ENCODE measurements around the gene SMS.

The SMS gene

GRCh38 chrX:21978346-21978745 is 37.8 kb downstream of the SMS start:
- no peak for DNase-seq (ENCODE audit: low read depth in 2 of 2)

GRCh38 chrX:21982311-21982710 is 41.8 kb downstream of the SMS start:
- DNase-seq (ENCODE audit: low read depth in 2 of 2) = no peak

GRCh38 chrX:21985332-21985777 is 44.8 kb downstream of the SMS start:
- DNase-seq (ENCODE audit: low read depth in 2 of 2) = peak; percentile 27

DNA sequence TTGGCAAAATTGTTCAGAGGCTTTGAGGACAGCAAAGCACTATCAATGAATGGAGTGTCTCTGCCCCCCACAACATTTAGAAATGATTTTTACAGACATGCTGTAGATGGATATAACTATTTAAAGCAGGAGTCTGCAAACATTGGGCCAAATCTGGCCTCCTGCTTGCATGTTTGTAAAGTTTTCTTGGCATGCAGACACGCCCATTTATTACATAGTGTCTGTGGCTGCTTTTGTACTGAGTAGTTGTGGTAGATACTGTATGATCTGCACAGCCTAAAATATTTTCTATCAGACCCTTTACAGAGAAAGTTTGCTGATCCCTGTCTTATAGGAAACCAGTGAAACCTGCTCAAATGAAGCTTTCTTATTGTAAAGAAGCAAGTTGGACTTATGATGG is 46.1 kb downstream of the SMS start:
- no peak for DNase-seq (ENCODE audit: low read depth in 2 of 2)

GRCh38 chrX:21989384-21989783 is 48.9 kb downstream of the SMS start:
- peak in 1 of 2 donors; percentile 11 for DNase-seq (ENCODE audit: low read depth in 2 of 2)

GRCh38 chrX:21990832-21991231 is 50.3 kb downstream of the SMS start:
- no peak for DNase-seq (ENCODE audit: low read depth in 2 of 2)

DNA sequence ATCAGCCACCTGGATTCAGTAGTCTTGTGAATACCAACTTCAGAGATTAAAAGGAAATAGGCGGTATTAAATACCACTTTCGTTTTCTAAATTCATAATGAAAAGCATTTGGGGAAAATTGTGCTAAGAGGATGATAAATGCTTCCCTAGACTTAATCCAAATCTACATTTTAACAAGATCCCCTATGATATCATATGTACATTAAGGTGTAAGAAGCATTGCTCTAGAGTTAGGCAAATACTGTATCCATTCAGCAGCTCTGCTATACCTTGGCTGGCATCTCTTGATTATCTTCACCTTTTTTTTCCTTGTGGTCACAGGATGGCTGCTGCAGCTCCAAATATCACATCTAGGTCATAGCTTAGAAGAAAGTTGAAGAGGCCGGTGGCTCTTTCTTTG is 51.0 kb downstream of the SMS start:
- no peak for DNase-seq (ENCODE audit: low read depth in 2 of 2)

DNA sequence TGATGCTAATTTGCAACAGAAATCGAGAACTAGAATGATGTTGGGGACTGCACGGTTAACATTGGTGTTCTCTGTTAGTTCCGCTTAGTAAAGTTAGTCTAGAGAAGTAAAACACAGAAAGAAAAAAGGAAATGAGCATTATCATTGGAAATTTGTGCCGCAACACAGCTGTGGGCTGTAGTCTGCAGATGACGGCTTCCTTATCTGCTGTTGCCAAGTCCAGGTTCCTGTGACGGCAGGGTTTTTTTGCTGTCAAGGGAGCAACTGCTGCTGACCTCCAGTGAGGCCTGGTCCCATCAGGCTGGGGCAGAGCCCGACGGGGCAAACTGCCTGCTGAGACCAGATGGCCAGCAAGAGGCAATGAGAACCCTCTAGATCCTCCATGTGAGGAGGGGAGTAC is 52.8 kb downstream of the SMS start:
- DNase-seq (ENCODE audit: low read depth in 2 of 2) = no peak

DNA sequence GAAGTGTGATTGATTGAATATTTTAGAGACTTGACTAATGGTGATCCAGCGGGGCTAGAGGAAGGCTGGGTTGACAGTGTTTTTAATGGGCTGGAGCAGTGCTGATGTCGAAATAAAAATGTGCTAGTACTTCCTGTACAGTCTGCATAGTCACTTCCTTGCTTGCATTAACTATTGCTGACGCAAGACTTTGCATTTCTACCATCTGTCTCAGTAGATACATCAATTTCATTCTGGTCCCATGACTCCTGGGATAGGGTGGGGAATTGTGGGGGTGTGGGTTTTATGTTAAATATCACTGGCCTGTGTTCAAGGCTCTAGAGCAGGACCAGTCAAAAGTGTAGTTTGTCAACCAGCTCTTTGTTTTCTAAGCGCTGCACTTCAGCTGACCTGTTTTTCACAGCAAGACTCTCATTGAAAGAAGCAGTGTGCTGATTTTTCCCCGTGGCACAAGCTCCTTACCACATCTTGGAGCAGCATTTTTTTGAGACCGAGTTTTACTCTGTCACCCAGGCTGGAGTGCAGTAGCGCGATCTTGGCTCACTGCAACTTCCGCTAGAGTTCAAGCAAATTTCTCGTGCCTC is 56.5 kb downstream of the SMS start:
- DNase-seq (ENCODE audit: low read depth in 2 of 2) = no peak

GRCh38 chrX:21998037-21998436 is 57.5 kb downstream of the SMS start:
- no peak for DNase-seq (ENCODE audit: low read depth in 2 of 2)

DNA sequence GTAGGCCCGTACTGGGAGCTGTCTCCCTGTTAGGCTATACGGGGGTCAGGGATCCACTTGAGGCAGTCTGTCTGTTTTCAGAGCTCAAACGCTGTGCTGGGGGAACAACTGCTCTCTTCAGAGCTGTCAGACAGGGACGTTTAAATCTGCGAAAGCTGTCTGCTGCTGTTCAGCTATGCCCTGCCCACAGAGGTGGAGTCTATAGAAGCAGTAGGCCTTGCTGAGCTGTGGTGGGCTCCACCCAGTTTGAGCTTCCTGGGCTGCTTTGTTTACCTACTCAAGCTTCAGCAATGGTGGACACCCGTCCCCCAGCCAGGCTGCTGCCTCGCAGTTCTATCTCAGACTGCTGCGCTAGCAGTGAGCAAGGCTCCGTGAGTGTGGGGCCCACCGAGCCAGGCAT is 64.4 kb downstream of the SMS start:
- no peak for DNase-seq (ENCODE audit: low read depth in 2 of 2)

DNA sequence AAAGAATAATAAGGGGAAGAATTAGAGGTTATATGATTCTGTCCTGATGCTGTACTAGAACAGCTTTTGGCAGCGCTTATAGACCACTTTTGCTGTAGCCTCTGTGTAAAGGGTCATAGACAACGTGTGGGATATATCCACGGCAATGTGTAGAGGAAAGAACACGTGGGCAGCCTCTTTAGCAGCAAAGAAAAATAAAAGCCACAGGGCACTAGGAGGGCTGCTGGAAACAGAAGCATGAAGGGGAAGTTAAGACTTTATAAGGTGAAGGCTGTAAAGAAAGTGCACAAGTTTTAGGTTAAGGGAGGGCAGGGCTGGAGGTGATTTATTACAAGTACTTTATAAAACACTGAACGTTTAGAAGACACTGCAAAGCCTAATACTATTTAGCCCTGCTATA is 71.5 kb downstream of the SMS start:
- no peak for DNase-seq (ENCODE audit: low read depth in 2 of 2)

DNA sequence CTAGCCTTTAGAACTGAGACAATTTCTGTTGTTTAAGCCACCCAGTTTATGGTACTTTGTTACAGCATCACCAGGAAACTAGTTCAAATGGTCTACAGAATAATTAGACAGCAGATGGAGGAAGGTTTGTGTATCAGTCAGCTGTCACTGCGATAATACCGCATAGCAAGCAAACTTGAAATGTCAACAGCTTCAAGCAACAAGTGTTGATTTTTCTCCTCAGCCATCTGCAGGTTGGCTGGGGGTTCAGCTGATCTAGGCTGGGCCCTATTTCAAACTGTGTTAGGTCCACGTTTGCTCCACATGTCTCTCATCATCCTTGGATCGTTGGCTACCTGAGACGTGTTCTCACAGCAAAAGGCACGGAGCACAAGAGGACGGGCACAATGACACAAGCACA is 72.4 kb downstream of the SMS start:
- DNase-seq (ENCODE audit: low read depth in 2 of 2) = no peak

DNA sequence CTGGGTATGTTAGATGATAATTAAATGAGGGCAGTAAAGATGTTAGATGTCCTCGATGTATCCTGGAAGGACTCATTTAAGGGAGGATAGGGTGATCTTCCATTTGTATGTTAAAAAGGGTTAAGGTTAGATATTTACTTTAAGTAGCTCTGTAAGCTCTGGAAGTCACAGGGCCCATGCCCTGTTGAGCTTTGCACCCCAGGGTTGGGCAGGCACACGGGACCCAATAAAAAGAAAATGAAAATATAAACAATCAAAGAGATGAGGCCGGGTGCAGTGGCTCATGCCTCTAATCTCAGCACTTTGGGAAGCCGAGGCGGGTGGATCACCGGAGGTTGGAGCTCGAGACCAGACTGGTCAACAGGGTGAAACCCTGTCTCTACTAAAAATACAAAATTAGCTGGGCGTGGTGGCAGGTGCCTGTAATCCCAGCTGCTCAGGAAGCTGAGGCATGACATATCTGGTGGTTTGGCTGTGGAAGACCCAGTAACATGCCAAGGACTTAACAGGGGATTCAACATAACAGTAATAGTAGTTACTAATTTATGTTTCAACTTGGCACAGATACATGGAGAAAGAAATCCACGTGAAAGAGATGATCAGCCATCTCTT is 74.7 kb downstream of the SMS start:
- no peak for DNase-seq (ENCODE audit: low read depth in 2 of 2)

GRCh38 chrX:22021751-22022324 is 81.3 kb downstream of the SMS start:
- DNase-seq (ENCODE audit: low read depth in 2 of 2) = no peak

GRCh38 chrX:22024577-22024976 is 84.1 kb downstream of the SMS start:
- DNase-seq (ENCODE audit: low read depth in 2 of 2) = no peak

- no peak for DNase-seq (ENCODE audit: low read depth in 2 of 2)
Measured at GRCh38 chrX:22025751-22026150, 85.2 kb downstream of the SMS start.

GRCh38 chrX:22026731-22027130 is 86.2 kb downstream of the SMS start:
- DNase-seq (ENCODE audit: low read depth in 2 of 2) = no peak

DNA sequence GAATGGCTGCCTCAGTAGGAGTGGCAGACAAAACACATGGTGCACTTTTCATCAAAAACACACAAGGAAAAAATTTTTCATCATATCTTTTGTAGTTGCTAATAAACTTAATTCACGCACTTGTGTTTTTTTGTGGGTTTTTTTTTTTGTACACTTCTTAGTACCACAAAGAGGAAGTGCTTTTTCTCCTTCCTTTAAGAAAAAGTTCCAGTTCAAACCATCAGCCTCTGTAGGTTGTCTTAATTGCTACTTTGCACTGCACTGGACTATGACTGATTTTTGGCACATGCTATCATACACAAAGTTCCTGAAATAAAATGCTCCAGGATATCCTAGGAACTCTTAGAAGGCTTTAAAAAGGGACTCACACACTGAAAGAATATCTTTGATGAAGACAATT is 91.6 kb downstream of the SMS start, which contains the start of gene PHEX:
Gene PHEX (plus strand): TSS at position 242 of the 400 bp plus-strand sequence. CDS start 681 bp downstream, outside the sequence.
- DNase-seq (ENCODE audit: low read depth in 2 of 2) = no peak

- no peak for DNase-seq (ENCODE audit: low read depth in 2 of 2)
Measured at GRCh38 chrX:22032506-22032905, 92.0 kb downstream of the SMS start.

DNA sequence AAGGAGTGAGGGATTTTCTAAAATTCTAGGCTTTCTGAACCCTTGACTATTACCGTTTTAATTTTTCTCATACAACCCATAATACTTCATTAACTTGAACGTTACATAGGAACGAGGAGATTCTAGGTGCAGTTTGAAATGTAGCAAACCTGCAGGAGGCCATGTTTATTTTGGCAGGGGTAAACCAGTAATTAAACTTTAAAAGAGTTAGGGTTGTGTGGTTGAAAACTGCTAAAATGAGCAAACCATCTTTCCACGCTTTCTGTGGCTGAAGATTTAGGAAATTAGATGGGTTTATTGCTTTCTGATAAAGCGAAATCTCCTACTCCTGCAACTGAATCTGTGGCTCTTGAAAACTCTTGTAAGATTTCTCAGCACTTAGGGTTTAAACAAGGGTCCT is 93.3 kb downstream of the SMS start:
- no peak for DNase-seq (ENCODE audit: low read depth in 2 of 2)

DNA sequence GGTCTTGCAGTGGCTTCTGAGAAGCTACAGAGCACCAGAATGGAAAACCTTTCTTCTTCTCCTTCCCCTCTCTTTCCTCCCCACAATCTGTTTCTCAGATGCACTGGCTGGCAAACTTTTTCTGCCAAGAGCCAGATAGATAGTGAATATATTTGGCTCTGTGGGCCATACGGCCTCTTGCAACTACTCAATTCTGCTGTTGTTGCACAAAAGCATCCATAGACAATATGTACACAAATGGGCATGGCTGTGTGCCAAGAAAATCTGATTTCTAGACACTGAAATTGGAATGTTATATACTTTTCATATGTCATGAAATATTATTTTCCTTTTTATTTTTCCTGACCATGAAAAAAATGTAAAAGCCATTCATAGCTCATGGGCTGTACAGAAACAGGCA is 94.7 kb downstream of the SMS start:
- no peak for DNase-seq (ENCODE audit: low read depth in 2 of 2)

DNA sequence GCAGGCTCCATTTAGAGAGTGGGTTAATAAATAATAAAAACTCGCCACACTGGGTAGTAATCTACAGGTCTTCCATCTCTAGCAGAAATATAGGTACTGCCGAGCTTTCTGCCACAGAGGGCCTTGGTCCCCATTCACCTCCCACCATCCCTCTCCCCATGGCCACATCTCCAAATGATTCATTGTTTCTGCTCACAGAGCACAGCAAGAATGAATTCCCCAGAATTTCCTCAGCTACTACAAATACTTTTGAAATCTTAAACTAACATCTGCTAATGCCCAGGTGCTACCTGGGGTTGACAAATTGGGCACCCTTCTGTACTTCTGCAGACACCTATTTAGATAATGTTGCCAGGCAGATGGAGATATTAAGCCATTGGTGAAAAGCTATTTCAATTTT is 96.7 kb downstream of the SMS start:
- no peak for DNase-seq (ENCODE audit: low read depth in 2 of 2)
